ENCODE measurements around the gene HAPLN3. TPM values are rescaled to one million over a fixed set of nuclear protein-coding genes. Genes with fewer than 3 reads are reported as not detected.

The HAPLN3 gene
- total and polyA plus RNA-seq, 10 of the 15 experiments (the other 5 are each of a cell fraction or from before 2014, with no cell fraction given), result 0.20 to 5.0 (median 1.4) TPM; not detected in 1

DNA sequence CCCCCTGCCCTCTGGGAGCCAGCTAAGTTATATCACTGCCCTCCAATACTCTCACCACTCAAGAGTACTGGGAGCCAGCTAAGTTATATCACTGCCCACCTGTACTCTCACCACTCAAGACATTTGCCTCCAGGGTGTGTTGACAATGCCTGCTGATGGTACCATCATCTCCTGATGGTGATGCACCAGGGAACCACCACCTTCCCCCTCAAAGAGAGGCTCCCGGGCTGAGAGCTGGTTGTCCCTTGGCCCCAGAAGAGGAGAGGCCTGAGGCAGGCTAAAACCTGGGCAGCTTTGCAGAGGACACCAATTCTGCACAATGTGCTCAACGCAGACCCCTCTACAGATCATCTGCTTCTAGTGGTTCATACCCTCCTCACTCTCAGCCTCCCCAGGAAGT is 7.5 kb upstream of the HAPLN3 start (continued):
- TF ChIP-seq SMAD1 (IDR thresholded peaks at IDR 0.05; ENCODE audit: low read depth, partially characterized antibody), result no peak
- TF ChIP-seq ZZZ3 (IDR thresholded peaks at IDR 0.05; ENCODE audit: control insufficient read depth, insufficient read length, low read depth), result no peak
- TF ChIP-seq KAT2A (conservative IDR thresholded peaks at IDR 0.05; ENCODE audit: control insufficient read depth, low read depth, low read length), result no peak
- no peak for TF ChIP-seq SREBF2 (IDR thresholded peaks at IDR 0.05; ENCODE audit: low read length)
- TF ChIP-seq, protein P1, sequence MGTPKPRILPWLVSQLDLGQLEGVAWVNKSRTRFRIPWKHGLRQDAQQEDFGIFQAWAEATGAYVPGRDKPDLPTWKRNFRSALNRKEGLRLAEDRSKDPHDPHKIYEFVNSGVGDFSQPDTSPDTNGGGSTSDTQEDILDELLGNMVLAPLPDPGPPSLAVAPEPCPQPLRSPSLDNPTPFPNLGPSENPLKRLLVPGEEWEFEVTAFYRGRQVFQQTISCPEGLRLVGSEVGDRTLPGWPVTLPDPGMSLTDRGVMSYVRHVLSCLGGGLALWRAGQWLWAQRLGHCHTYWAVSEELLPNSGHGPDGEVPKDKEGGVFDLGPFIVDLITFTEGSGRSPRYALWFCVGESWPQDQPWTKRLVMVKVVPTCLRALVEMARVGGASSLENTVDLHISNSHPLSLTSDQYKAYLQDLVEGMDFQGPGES (IDR thresholded peaks at IDR 0.05), result no peak

DNA sequence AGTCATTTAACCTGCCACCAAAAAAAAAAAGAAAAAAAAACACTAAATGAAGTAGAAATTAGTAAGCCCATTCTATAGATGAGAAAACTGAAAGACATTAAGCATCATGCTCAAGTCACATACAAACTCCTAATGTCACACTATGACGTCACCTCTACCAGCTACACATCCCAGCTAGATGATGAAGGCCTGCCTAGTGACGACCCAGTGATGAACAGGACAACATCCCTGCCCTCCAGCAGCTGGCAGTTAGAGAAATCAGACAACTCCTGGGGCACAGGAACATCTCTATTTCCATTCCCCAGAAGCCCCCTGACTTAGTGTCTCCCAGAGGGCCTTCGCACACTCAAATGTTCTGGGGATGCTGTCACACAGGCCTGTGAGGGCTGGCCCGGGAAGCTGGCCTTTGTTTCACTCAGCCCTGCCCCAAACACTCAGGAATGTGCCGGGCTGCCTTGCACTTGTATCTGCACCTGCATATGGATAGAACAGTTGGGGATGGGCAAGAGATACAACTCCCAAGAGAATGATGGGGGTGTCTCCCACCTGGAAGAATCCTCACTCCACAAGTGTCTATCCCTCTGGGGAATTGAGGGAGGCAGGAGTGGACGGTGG is 7.0 kb upstream of the HAPLN3 start:
- Histone ChIP-seq H3K4me2 (ENCODE audit: control insufficient read depth, insufficient read depth) (no peak overlapping the region), H3K36me3 (ENCODE audit: control insufficient read depth in 2 of 2, insufficient read depth in 2 of 2, low read length in 1 of 2) (no peaks in the 10 kb centered on the region), H2AFZ (ENCODE audit: control insufficient read depth, low read depth, low read length) (no peak overlapping the region), H3K4me3 (no peak overlapping the region), H3K9me3 (replicated peaks; ENCODE audit: control insufficient read depth, insufficient read depth, low read length) (no peaks in the 10 kb centered on the region), H3K9ac (ENCODE audit: control insufficient read depth, insufficient read depth, low read length) (no peak overlapping the region), H3K27ac (ENCODE audit: control insufficient read depth, insufficient read depth) (no peak overlapping the region), H4K20me1 (ENCODE audit: control insufficient read depth, insufficient read depth) (0 out of 2 replicates have a peak, but pooled peaks cover 5% of the 10 kb centered on the region), H3K27me3 (replicated peaks in 1 of 2; ENCODE audit: control insufficient read depth in 2 of 2, insufficient read depth in 2 of 2, low read length in 1 of 2) (no peaks in the 10 kb centered on the region; a peak in 1 of 4 replicates), H3K4me1 (ENCODE audit: control insufficient read depth, insufficient read depth, low read length) (no peaks in the 10 kb centered on the region), H3K79me2 (ENCODE audit: control insufficient read depth, insufficient read depth, low read length) (no peaks in the 10 kb centered on the region)
- no TSS peak for BruUV-seq (replicated peaks)
- POLR2A ChIA-PET, result no interaction called here
- intact Hi-C loops (cut with micrococcal nuclease; ENCODE audit: unreplicated experiment), result no loop called here
- FAIRE-seq (no peak), ATAC-seq (no peak), DNase-seq (ENCODE audit: low read depth, low spot score) (no peak)
- in situ Hi-C loops (cut with MboI), result loop anchor here (5.0 kb wide), 1 partner anchor 275 kb away; no protein-coding TSS in a partner anchor
- TF ChIP-seq ATF7 (IDR thresholded peaks at IDR 0.05; ENCODE audit: low read depth) (peak; percentile 60; the same call in 1 of the 2 replicates), CBFB (IDR thresholded peaks at IDR 0.05; ENCODE audit: low read depth) (no peak)
- 8% methylated on average over 6 of the region's 6 CpGs for WGBS (ENCODE audit: insufficient coverage, insufficient replicate concordance, low lambda C conversion rate, missing lambda C conversion rate)
- RAD21 ChIA-PET (ENCODE audit: unreplicated experiment), result interaction anchor here (1.3 kb wide), 1 partner anchor 10 kb away, joined by 3 read pairs; no protein-coding TSS in a partner anchor
- SMC1A ChIA-PET (ENCODE audit: uncharacterized antibody, unreplicated experiment), result no interaction called here
- CTCF ChIA-PET, result interaction anchor here (0.5 to 5.5 kb wide), 8 partner anchors 9 to 304 kb away, joined by 3 to 116 read pairs (median 4); partner anchors contain the start of gene MFGE8
